Right atrium auricular region (tissue), 2 donors: ENCODE measurements around the gene IL17A. TPM values are rescaled to one million over a fixed set of nuclear protein-coding genes. Genes with fewer than 3 reads are reported as not detected.

Experiments used
- DNase-seq: peaks from one replicate; pipeline ENCODE4 v3.0.0-alpha.2; 2019; ENCODE audit warnings: low spot score
- H3K27ac ChIP-seq, 2 donors: fragments of 200-600 bp; sonication (generic); 1 replicate in 1 of 2; 2 replicates in 1 of 2; pipeline ENCODE4 v1.5.1; 2016 to 2019
- H3K27me3 ChIP-seq, 2 donors: fragments of 200-600 bp; sonication (generic); one replicate each; pipeline versions ENCODE4 v1.5.1 to v1.6.0; 2017 to 2019
- H3K36me3 ChIP-seq: fragments of 200-600 bp; sonication (generic); one replicate; pipeline ENCODE4 v1.5.1; 2016
- H3K4me1 ChIP-seq, 2 donors: fragments of 200-600 bp; sonication (generic); one replicate each; pipeline versions ENCODE4 v1.5.1 to v1.6.0; 2017 to 2019
- H3K4me3 ChIP-seq, 2 donors: fragments of 200-600 bp; sonication (generic); 1 replicate in 1 of 2; 2 replicates in 1 of 2; pipeline ENCODE4 v1.5.1; 2017 to 2019; ENCODE audit warnings: mild to moderate bottlenecking in 1 of 2, moderate library complexity in 1 of 2
- H3K9me3 ChIP-seq, 2 donors: fragments of 200-600 bp; sonication (generic); one replicate each; pipeline ENCODE4 v1.5.1; 2019
- CTCF ChIP-seq, 2 donors: fragments of 200-600 bp; sonication (generic); IDR thresholded peaks; one replicate each; pipeline ENCODE4 v1.5.1; 2019; ENCODE audit warnings: antibody characterized with exemption in 2 of 2
- total RNA-seq, 2 donors: library from RNA; depleted of rRNA; stranded (reverse); fragments of >200 nt; gene quantifications; one replicate each; pipeline ENCODE4 v1.1.0, GENCODE V29; 2016

IL17A gene
- total RNA-seq, 2 donors from 2014 or later = not detected

- no peak for TF ChIP-seq CTCF (IDR thresholded peaks at IDR 0.05)
- H3K4me1 ChIP-seq = no peaks in the 10 kb centered on the region
- DNase-seq = no peak
- no peak overlapping the region for H3K27ac ChIP-seq
- H3K4me3 ChIP-seq = no peak overlapping the region
- H3K27me3 ChIP-seq = no peaks in the 10 kb centered on the region
- H3K36me3 ChIP-seq = no peaks in the 10 kb centered on the region
- no peaks in the 10 kb centered on the region for H3K9me3 ChIP-seq
Observed at GRCh38 chr6:52183131-52183713, 3.0 kb upstream of the IL17A start.

DNA sequence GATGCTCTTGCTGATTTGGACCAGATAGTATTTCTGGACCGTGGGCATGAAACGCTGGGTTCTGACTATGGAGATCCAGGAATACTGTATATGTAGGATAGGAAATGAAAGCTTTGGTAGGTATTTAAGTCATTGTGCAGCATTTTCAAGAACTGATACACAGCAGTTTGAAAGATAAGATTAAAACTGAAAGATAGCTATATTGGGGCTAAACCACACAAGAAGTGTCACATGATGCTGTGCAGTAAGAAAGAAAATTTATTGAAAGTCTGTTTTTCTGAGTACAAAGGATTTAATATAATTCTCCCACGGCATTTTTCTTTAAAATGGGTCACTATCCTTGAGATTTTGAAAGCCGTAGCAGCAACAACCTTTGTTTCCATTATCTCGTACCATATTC is 305 bp downstream of the IL17A start:
- H3K9me3 ChIP-seq = no peaks in the 10 kb centered on the region
- H3K36me3 ChIP-seq = no peaks in the 10 kb centered on the region
- no peaks in the 10 kb centered on the region for H3K27me3 ChIP-seq
- no peak overlapping the region for H3K27ac ChIP-seq
- no peak for TF ChIP-seq CTCF (IDR thresholded peaks at IDR 0.05)
- no peak for DNase-seq
- no peak overlapping the region for H3K4me3 ChIP-seq
- H3K4me1 ChIP-seq = no peaks in the 10 kb centered on the region

DNA sequence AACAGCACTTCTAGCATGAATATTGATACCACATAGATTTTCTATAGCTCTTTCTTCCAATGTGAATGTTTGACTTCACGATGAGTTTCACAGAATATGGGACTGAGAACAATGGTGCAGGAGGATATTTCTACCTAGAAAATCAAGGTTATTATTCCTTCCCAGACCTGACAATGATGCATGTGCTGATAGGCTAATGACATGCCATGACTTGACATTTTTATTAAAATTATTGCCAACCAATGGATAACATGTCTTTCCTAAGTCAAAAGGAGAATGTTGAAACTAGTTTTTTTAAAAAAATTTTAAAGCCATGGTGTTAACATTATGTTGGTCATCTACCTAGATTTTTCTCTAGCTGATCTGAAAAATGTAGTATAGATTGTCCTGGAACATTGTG is 923 bp downstream of the IL17A start:
- Histone ChIP-seq H3K9me3 (no peaks in the 10 kb centered on the region), H3K4me3 (no peak overlapping the region), H3K36me3 (no peaks in the 10 kb centered on the region), H3K27me3 (no peaks in the 10 kb centered on the region), H3K4me1 (no peaks in the 10 kb centered on the region), H3K27ac (no peak overlapping the region)
- no peak for DNase-seq
- no peak for TF ChIP-seq CTCF (IDR thresholded peaks at IDR 0.05)

DNA sequence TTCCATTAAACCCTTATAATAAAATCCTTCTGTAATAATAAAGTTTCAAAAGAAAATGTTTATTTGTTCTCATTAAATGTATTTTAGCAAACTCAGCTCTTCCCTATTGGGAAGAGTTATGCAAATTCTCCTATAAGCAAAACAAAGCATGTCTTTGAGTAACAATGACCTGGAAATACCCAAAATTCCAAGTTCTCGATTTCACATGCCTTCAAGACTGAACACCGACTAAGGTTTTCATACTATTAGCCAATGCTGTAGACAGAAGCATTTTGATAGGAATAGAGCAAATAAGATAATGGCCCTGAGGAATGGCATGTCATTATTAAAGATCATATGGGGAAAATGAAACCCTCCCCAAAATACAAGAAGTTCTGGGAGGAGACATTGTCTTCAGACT is 3.8 kb downstream of the IL17A start:
- Histone ChIP-seq H3K4me3 (no peak overlapping the region), H3K27ac (no peak overlapping the region), H3K36me3 (no peaks in the 10 kb centered on the region), H3K27me3 (no peaks in the 10 kb centered on the region), H3K4me1 (no peaks in the 10 kb centered on the region), H3K9me3 (no peaks in the 10 kb centered on the region)
- DNase-seq = no peak
- TF ChIP-seq CTCF (IDR thresholded peaks at IDR 0.05) = no peak

DNA sequence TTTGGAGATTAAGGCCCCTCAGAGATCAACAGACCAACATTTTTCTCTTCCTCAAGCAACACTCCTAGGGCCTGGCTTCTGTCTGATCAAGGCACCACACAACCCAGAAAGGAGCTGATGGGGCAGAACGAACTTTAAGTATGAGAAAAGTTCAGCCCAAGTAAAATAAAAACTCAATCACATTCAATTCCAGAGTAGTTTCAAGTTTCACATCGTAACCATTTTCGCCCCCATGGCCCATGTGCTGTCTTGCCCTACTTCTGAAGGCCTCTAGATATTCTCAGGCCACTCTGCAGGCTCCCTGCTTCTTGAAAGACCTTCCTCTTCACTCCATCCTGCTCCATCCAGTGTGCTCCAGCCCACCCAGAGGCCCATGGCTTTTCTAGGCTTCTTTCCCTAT is 4.2 kb downstream of the IL17A start:
- H3K4me3 ChIP-seq = no peak overlapping the region

More for the DNA sequence above, 4.2 kb downstream of the IL17A start:
- no peak overlapping the region for H3K27ac ChIP-seq
- no peaks in the 10 kb centered on the region for H3K27me3 ChIP-seq
- DNase-seq = no peak
- no peaks in the 10 kb centered on the region for H3K4me1 ChIP-seq
- no peak for TF ChIP-seq CTCF (IDR thresholded peaks at IDR 0.05)
- no peaks in the 10 kb centered on the region for H3K9me3 ChIP-seq
- no peaks in the 10 kb centered on the region for H3K36me3 ChIP-seq
